K562 (cell line): Measurements from ENCODE around the gene DMD. TPM values are rescaled to one million over a fixed set of nuclear protein-coding genes. Genes with fewer than 3 reads are reported as not detected.

ENCODE experiments used
- ATAC-seq: fragments of 200-7000 bp; cut with Tn5 transposase; 3 replicates; pipeline ENCODE4 v1.9.1; 2020; ENCODE audit warnings: moderate library complexity
- BruUV-seq: library from RNA; stranded (reverse); fragments of 400-500 nt; replicated peaks from 2 replicates; lab custom pipeline; 2021; lab: Mats Ljungman, UMichigan
- CTCF ChIA-PET: fragments of 300-600 bp; formaldehyde crosslinking; extraction: SDS; loops from one replicate; lab custom pipeline; 2021; ENCODE audit warnings: low intra/inter-chr PET ratio; lab: Yijun Ruan, JAX
- POLR2A ChIA-PET: fragments of 300-600, 350-650 bp; sonication (Branson Sonifier 250); formaldehyde crosslinking; extraction: SDS; loops from one replicate; lab custom pipeline; 2021; ENCODE audit warnings: antibody characterized with exemption, inconsistent platforms; lab: Yijun Ruan, JAX
- DNase-seq, 4 experiments: peaks; one replicate each; pipeline versions ENCODE4 v3.0.0 to v3.0.0-alpha.2; 2011 to 2018; ENCODE audit warnings: low spot score in 3 of 4, mixed read lengths in 3 of 4; ENCODE audit errors: extremely low read depth in 1 of 4
- FAIRE-seq: peaks from 2 replicates; lab custom pipeline; 2011; peaks lifted over from hg19 to GRCh38; lab: Jason Lieb, UNC
- H2AFZ ChIP-seq: 2 replicates; pipeline ENCODE4 v1.6.0; 2011; ENCODE audit warnings: low read depth, low read length, control low read depth, inconsistent platforms
- H3K27ac ChIP-seq: fragments of 200-600 bp; 3 replicates; pipeline ENCODE4 v1.8.0; 2011; ENCODE audit warnings: low read depth, mild to moderate bottlenecking, control low read depth, inconsistent platforms, low read length, moderate library complexity, mixed read lengths; ENCODE audit errors: extremely low read depth
- H3K27me3 ChIP-seq, 2 experiments: fragments of 300-600 bp in 1 of 2; 2 replicates in 1 of 2; 3 replicates in 1 of 2; pipeline versions ENCODE4 v1.6.0 to v1.8.0; 2011; ENCODE audit warnings: inconsistent platforms in 2 of 2, low read length in 2 of 2, mild to moderate bottlenecking in 1 of 2, mixed read lengths in 1 of 2, moderate library complexity in 1 of 2; ENCODE audit not compliant: control insufficient read depth in 2 of 2, insufficient read depth in 2 of 2
- H3K36me3 ChIP-seq: fragments of 300-600 bp; 3 replicates; pipeline ENCODE4 v1.8.0; 2011; ENCODE audit warnings: mild to moderate bottlenecking, low read length, inconsistent platforms; ENCODE audit not compliant: control insufficient read depth, insufficient read depth
- H3K4me1 ChIP-seq, 2 experiments: fragments of 200-600 bp in 1 of 2; replicated peaks in 1 of 2; 2 replicates in 1 of 2; 3 replicates in 1 of 2; pipeline versions ENCODE4 v1.5.1 to v1.8.0; 2011; ENCODE audit warnings: inconsistent platforms in 2 of 2, low read length in 2 of 2, mild to moderate bottlenecking in 1 of 2, mixed read lengths in 1 of 2, moderate library complexity in 1 of 2; ENCODE audit not compliant: control insufficient read depth in 2 of 2, insufficient read depth in 2 of 2
- H3K4me2 ChIP-seq: 2 replicates; pipeline ENCODE4 v1.6.1; 2011; ENCODE audit warnings: low read length, control low read depth, inconsistent platforms, mixed read lengths; ENCODE audit not compliant: insufficient read depth
- H3K4me3 ChIP-seq: fragments of 200-600 bp; sonication (generic), shearing (Covaris generic); 2 replicates; pipeline ENCODE4 v1.5.1; 2016; ENCODE audit warnings: control low read depth, inconsistent platforms
- H3K79me2 ChIP-seq: fragments of 200-600 bp; 3 replicates; pipeline ENCODE4 v1.8.0; 2011; ENCODE audit warnings: low read length, inconsistent platforms; ENCODE audit not compliant: control insufficient read depth, insufficient read depth
- H3K9ac ChIP-seq, 2 experiments: 2 replicates each; pipeline versions ENCODE4 v1.6.0 to v1.6.1; 2011; ENCODE audit warnings: low read depth in 2 of 2, low read length in 2 of 2, control low read depth in 1 of 2, inconsistent platforms in 1 of 2, mild to moderate bottlenecking in 1 of 2, mixed read lengths in 1 of 2; ENCODE audit not compliant: insufficient read depth in 1 of 2
- H3K9me1 ChIP-seq: one replicate; pipeline ENCODE4 v1.6.0; 2011; ENCODE audit warnings: inconsistent platforms, mild to moderate bottlenecking, low read length, moderate library complexity; ENCODE audit not compliant: control insufficient read depth, insufficient read depth
- H3K9me3 ChIP-seq: replicated peaks from 2 replicates; pipeline ENCODE4 v1.5.1; 2011; ENCODE audit warnings: low read depth, low read length, inconsistent platforms; ENCODE audit not compliant: control insufficient read depth, insufficient read depth
- H4K20me1 ChIP-seq: replicated peaks from 2 replicates; pipeline ENCODE4 v1.6.1; 2011; ENCODE audit warnings: low read length, inconsistent platforms, mixed read lengths; ENCODE audit not compliant: control insufficient read depth, insufficient read depth
- CHD2 ChIP-seq: IDR thresholded peaks from 2 replicates; pipeline ENCODE4 v1.6.1; 2011; ENCODE audit warnings: low read depth, low read length
- HLTF ChIP-seq: fragments of 450-650 bp; IDR thresholded peaks from 2 replicates; pipeline ENCODE4 v1.6.1; 2016
- HNRNPL ChIP-seq: fragments of 200-400 bp; formaldehyde crosslinking; IDR thresholded peaks from 2 replicates; pipeline ENCODE4 v1.6.1; 2017; ENCODE audit warnings: low read depth, mild to moderate bottlenecking, low read length
- ILK ChIP-seq: fragments of 450-650 bp; IDR thresholded peaks from 2 replicates; pipeline ENCODE4 v1.6.1; 2016; ENCODE audit warnings: missing genetic modification characterization, low read depth, mild to moderate bottlenecking, missing compliant biosample characterization, moderate library complexity, borderline replicate concordance
- PRPF4 ChIP-seq: fragments of 200-400 bp; formaldehyde crosslinking; IDR thresholded peaks from one replicate; pipeline ENCODE4 v1.6.1; 2017; ENCODE audit warnings: low read length, low read depth, mild to moderate bottlenecking; ENCODE audit not compliant: insufficient read depth, poor library complexity, severe bottlenecking
- RAD51 ChIP-seq: fragments of 450-650 bp; IDR thresholded peaks from 2 replicates; pipeline ENCODE4 v1.7.1; 2016; ENCODE audit warnings: low read depth, mild to moderate bottlenecking, borderline replicate concordance
- RBFOX2 ChIP-seq: fragments of 200-400 bp; formaldehyde crosslinking; IDR thresholded peaks from 2 replicates; pipeline ENCODE4 v1.6.1; 2017; ENCODE audit warnings: low read depth, mild to moderate bottlenecking, low read length, moderate library complexity
- RNF2 ChIP-seq: sonication (generic); IDR thresholded peaks from 2 replicates; pipeline ENCODE4 v1.6.1; 2016
- SIN3A ChIP-seq, 2 experiments: fragments of 150-350 bp in 1 of 2; IDR thresholded peaks; 2 replicates each; pipeline ENCODE4 v1.6.1; 2011 to 2016; ENCODE audit warnings: borderline replicate concordance in 2 of 2, low read depth in 2 of 2, low read length in 2 of 2, mild to moderate bottlenecking in 2 of 2, moderate library complexity in 2 of 2; ENCODE audit not compliant: control insufficient read depth in 1 of 2
- TAF7 ChIP-seq: fragments of 450-650 bp; IDR thresholded peaks from 2 replicates; pipeline ENCODE4 v1.6.1; 2016; ENCODE audit warnings: missing genetic modification characterization, missing compliant biosample characterization
- ZNF699 ChIP-seq: fragments of 250-450 bp; sonication (Bioruptor Pico); IDR thresholded peaks from 2 replicates; pipeline ENCODE4 v1.8.0; 2021; ENCODE audit warnings: mild to moderate bottlenecking, moderate library complexity; ENCODE audit not compliant: insufficient replicate concordance
- WGBS: fragments of 100-300 bp; shearing (Covaris generic); methylation state at CpG from one replicate; pipeline ENCODE4 v1.1.6; 2016; ENCODE audit warnings: low coverage, mixed read lengths; ENCODE audit not compliant: insufficient coverage; ENCODE audit errors: missing lambda C conversion rate; 5-methylcytosine and 5-hydroxymethylcytosine counted together
- in situ Hi-C: fragments of 300-500 bp; cut with MboI; formaldehyde crosslinking; loops from 4 replicates; pipeline ENCODE4 v1.15.0; 2018; ENCODE audit warnings: inconsistent platforms, mixed read lengths
- intact Hi-C: fragments of 100-400 bp; cut with micrococcal nuclease; formaldehyde crosslinking; loops from 2 replicates; pipeline ENCODE4 v1.14.2; 2022
- polyA plus RNA-seq, 8 experiments: library from polyadenylated mRNA; depleted of rRNA in 4 of 8; stranded (reverse) in 5 of 8; unstranded in 3 of 8; fragments of >200 nt; fragmentation: Nextera tagmentation in 2 of 8; fragmentation: Illumina TruSeq in 1 of 8; extraction: Ambion mirVana in 2 of 8; extraction: Trizol in 1 of 8; gene quantifications; 2 replicates each; pipeline versions ENCODE4 v1.2.1 to v1.2.3, GENCODE V29; 2011 to 2014; ENCODE audit warnings: inconsistent platforms in 1 of 8, missing spikeins in 1 of 8
- total RNA-seq, 7 experiments: library from RNA; depleted of rRNA in 6 of 7; stranded (reverse); fragments of >200 nt in 6 of 7; fragmentation: Illumina TruSeq in 2 of 7; extraction: Trizol in 2 of 7; gene quantifications; 2 replicates each; pipeline versions ENCODE4 v1.2.1 to v1.2.3, GENCODE V29; 2011 to 2021; ENCODE audit warnings: low replicate concordance in 1 of 7
- TF ChIP-seq, protein P1 (sequence below): sonication (generic); formaldehyde crosslinking; IDR thresholded peaks from 2 replicates; pipeline ENCODE4 v1.8.0; 2022; ENCODE audit warnings: mild to moderate bottlenecking, missing genetic modification reagents
- TF ChIP-seq, protein P2 (sequence below), 2 experiments: fragments of 450-650 bp; conservative IDR thresholded peaks; 2 replicates each; pipeline ENCODE4 v1.6.1; 2017; ENCODE audit warnings: mild to moderate bottlenecking in 2 of 2, moderate library complexity in 2 of 2
- TF ChIP-seq, protein P3 (sequence below), 3 experiments: fragments of 200-800 bp in 1 of 3; sonication (Bioruptor generic) in 1 of 3; sonication (generic) in 1 of 3; formaldehyde crosslinking in 1 of 3; IDR thresholded peaks; 2 replicates each; pipeline versions ENCODE4 v1.6.1 to v1.8.0; 2016 to 2022; ENCODE audit warnings: mild to moderate bottlenecking in 2 of 3, missing compliant biosample characterization in 2 of 3, missing genetic modification characterization in 2 of 3, missing genetic modification reagents in 1 of 3
- TF ChIP-seq, protein P4 (sequence below): fragments of 450-650 bp; IDR thresholded peaks from 2 replicates; pipeline ENCODE4 v1.7.0; 2016; ENCODE audit warnings: borderline replicate concordance

The DMD gene
- total and polyA plus RNA-seq, 9 of the 15 experiments (the other 6 are each of a cell fraction or from before 2014, with no cell fraction given), result 3.8 to 20.4 (median 11.4) TPM

DNA sequence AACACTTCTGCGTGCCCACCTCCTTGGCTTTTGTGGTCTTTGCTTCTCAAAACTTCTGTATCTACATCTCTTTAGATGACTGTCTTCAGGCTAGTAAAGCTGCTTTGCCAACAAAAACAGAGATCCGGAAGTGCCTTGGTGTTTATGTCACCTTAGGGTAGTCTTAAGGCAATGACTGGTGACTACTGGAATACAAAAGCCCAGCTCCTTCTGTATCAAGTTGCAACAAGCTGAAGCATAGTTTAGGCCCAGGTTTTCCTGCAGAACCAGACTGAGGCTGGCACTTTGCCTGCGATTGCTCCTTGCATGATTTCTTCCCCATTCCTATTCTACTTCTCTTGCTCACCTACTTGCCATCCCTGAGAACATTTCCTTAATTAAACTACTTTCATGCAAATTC lies 333.8 kb downstream of the DMD start:
- 0% methylated on average over 3 of the region's 3 CpGs for WGBS
- no peak for FAIRE-seq
- H3K36me3 ChIP-seq, result no peaks in the 10 kb centered on the region
- no peak for ATAC-seq
- H3K4me2 ChIP-seq, result no peak overlapping the region
- ChIA-PET POLR2A (no interaction called here), CTCF (no interaction called here)
- DNase-seq, result no peak
- no peaks in the 10 kb centered on the region for H3K9me3 ChIP-seq
- no peaks in the 10 kb centered on the region for H3K9me1 ChIP-seq
- in situ Hi-C loops (no loop called here), intact Hi-C loops (no loop called here)
- H3K79me2 ChIP-seq, result no peaks in the 10 kb centered on the region
- H2AFZ ChIP-seq, result no peak overlapping the region
- H4K20me1 ChIP-seq, result no peaks in the 10 kb centered on the region
- H3K4me3 ChIP-seq, result no peak overlapping the region
- no peaks in the 10 kb centered on the region for H3K4me1 ChIP-seq
- no peaks in the 10 kb centered on the region for H3K27me3 ChIP-seq
- no TSS peak for BruUV-seq
- no peak overlapping the region for H3K9ac ChIP-seq
- H3K27ac ChIP-seq, result no peak overlapping the region
- TF ChIP-seq PRPF4, result no peak
- TF ChIP-seq, protein P1, sequence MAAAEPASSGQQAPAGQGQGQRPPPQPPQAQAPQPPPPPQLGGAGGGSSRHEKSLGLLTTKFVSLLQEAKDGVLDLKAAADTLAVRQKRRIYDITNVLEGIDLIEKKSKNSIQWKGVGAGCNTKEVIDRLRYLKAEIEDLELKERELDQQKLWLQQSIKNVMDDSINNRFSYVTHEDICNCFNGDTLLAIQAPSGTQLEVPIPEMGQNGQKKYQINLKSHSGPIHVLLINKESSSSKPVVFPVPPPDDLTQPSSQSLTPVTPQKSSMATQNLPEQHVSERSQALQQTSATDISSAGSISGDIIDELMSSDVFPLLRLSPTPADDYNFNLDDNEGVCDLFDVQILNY (CRISPR knock-in tag), result no peak
- TF ChIP-seq, protein P2, sequence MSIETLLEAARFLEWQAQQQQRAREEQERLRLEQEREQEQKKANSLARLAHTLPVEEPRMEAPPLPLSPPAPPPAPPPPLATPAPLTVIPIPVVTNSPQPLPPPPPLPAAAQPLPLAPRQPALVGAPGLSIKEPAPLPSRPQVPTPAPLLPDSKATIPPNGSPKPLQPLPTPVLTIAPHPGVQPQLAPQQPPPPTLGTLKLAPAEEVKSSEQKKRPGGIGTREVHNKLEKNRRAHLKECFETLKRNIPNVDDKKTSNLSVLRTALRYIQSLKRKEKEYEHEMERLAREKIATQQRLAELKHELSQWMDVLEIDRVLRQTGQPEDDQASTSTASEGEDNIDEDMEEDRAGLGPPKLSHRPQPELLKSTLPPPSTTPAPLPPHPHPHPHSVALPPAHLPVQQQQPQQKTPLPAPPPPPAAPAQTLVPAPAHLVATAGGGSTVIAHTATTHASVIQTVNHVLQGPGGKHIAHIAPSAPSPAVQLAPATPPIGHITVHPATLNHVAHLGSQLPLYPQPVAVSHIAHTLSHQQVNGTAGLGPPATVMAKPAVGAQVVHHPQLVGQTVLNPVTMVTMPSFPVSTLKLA (conservative IDR thresholded peaks at IDR 0.05), result no peak
- TF ChIP-seq HLTF, result no peak
- TF ChIP-seq, protein P3, sequence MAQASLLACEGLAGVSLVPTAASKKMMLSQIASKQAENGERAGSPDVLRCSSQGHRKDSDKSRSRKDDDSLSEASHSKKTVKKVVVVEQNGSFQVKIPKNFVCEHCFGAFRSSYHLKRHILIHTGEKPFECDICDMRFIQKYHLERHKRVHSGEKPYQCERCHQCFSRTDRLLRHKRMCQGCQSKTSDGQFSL (CRISPR knock-in tag; IDR thresholded peaks at IDR 0.05), result no peak
- TF ChIP-seq, protein P3 (tag; IDR thresholded peaks at IDR 0.05), result no peak
- no peak for TF ChIP-seq RBFOX2
- TF ChIP-seq, protein P4, sequence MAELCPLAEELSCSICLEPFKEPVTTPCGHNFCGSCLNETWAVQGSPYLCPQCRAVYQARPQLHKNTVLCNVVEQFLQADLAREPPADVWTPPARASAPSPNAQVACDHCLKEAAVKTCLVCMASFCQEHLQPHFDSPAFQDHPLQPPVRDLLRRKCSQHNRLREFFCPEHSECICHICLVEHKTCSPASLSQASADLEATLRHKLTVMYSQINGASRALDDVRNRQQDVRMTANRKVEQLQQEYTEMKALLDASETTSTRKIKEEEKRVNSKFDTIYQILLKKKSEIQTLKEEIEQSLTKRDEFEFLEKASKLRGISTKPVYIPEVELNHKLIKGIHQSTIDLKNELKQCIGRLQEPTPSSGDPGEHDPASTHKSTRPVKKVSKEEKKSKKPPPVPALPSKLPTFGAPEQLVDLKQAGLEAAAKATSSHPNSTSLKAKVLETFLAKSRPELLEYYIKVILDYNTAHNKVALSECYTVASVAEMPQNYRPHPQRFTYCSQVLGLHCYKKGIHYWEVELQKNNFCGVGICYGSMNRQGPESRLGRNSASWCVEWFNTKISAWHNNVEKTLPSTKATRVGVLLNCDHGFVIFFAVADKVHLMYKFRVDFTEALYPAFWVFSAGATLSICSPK, result no peak
- TF ChIP-seq ILK (tag), result no peak
- no peak for TF ChIP-seq RAD51
- TF ChIP-seq RNF2, result no peak
- no peak for TF ChIP-seq SIN3A (IDR thresholded peaks at IDR 0.05; ENCODE audit: borderline replicate concordance in 2 of 2, control insufficient read depth in 1 of 2, low read depth in 2 of 2, low read length in 2 of 2)
- no peak for TF ChIP-seq HNRNPL
- no peak for TF ChIP-seq ZNF699 (CRISPR knock-in tag)
- TF ChIP-seq CHD2, result no peak
- TF ChIP-seq TAF7 (tag), result no peak
